Stimulated activated CD8-positive, alpha-beta memory T cell treated with anti-CD3 and anti-CD28 coated beads, Interleukin-7, amount 100 ng/mL, for 48 hours (primary cell): ENCODE results near the gene HOXB4.

Experiments
- DNase-seq, 2 donors: peaks; one replicate each; pipeline ENCODE4 v3.0.0-alpha.2; 2020; ENCODE audit warnings: low read depth in 1 of 2; ENCODE audit errors: extremely low read depth in 1 of 2

HOXB4 gene

GRCh38 chr17:48561884-48562810 is 16.0 kb downstream of the HOXB4 start:
- no peak for DNase-seq

GRCh38 chr17:48559840-48560817 is 18.0 kb downstream of the HOXB4 start:
- DNase-seq, result no peak

DNA sequence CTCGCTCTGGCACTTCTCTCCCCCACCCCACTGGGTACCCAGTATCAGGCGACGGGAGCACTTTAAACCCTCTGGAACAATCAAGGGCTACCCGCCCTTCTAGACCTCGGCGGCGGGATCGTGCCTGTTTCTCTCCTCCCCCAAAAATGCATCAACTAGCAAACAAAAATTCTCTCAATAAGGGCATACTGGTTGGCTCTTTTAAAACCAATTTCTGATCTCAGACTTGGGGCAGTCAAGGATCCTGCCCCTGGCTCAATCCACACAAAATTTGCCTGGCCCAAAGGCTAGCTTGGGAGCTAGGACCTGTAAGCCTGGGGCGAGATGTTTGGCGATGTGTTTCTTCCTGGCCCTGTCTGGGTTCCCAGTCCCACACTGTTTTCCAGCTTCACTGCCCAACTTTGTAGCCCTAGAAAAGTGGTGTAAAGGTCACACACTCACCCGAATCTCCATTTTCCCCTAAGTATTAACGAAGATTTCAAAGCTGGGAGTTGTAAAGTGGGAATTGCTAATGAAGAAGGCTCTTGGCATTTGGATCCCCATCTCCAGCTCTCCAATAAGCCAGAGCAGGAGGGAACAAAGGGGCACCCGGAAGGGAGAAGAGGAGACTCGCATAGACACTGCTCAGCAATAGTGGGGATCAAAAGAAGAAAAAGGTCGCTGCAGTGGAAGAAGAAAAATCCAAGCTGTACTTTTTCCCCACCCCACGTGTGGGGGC is 18.9 kb downstream of the HOXB4 start:
- no peak for DNase-seq

GRCh38 chr17:48558831-48559121 is 19.4 kb downstream of the HOXB4 start:
- no peak for DNase-seq

- DNase-seq, result no peak
Observed at GRCh38 chr17:48558057-48558830, 19.9 kb downstream of the HOXB4 start.

DNA sequence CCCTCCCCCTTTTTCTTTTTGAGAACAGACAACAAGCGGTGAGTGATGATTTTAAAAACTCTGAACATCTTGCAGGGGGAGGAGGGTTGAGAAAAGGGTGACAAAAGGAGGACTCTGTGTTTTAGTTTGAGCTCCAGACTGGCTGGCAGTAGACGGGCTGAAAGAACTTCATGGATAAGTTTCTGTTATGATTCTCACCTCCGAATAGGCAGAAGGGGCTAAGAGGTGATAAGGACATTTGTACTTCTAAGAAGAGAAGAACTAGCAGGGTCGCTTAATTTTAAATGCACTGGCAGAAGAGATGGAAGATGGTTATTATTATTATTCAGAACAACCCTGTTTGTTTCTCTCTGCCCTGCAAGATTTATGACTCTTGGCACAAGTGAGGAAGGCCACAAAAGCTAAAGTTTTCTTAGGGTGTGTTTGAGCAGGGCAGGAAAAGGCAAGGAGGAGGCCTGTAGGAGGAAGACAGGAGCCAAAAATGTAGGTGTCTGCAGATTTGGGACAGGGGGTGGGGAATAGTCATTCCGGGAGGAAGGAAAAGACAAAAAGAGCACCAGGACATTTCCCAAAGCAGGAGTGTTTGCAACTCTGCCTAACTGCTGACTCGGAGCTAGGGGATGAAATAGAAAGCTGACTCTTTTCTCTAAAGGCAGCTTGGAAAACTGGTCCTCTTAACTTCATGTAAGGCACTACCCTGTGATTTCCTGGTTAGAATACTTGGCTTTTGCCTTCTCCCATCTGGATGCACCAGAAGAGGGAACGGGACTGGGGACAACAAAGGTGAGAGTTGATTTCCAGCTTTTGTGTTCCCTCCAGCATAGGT is 21.4 kb downstream of the HOXB4 start:
- DNase-seq, result no peak

DNA sequence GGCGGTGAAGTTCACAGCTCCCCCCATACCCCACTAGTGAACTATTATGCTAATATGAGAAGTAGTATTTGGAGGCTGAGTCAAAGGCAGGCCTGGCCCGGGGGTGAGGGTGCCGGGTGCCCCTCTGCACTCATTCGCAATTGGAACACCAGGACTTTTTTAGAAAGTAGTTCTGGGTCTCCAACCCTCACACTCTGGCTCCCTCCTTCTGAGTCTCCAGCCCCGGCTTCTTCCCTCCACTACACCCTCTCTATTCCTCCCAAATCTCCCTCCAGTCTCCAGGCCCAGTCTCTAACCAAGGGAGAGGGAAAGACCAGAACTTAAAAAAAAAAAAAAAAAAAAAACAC is 21.9 kb downstream of the HOXB4 start:
- DNase-seq, result no peak

- no peak for DNase-seq
Observed at GRCh38 chr17:48555258-48556228, 22.6 kb downstream of the HOXB4 start.

GRCh38 chr17:48554412-48555257 is 23.5 kb downstream of the HOXB4 start:
- DNase-seq, result no peak

DNA sequence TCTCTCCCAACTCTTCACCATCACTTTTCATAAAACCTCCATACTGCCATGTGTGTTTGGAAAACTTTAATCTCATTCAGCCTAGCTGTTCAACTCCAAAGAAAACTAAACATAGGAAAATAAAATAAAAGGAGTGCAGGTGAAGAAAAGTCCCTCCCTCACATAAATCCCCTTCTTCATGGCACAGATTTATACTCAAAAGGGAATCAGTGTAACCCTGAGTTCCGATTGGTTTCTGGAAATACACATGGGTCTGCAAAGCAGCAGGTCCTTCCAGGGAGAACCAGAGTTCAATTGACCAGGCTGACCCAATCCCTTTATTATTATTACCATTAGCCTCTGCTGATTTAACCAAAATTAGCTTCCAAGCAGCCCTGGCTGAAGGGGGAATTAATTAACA is 24.3 kb downstream of the HOXB4 start:
- no peak for DNase-seq

DNA sequence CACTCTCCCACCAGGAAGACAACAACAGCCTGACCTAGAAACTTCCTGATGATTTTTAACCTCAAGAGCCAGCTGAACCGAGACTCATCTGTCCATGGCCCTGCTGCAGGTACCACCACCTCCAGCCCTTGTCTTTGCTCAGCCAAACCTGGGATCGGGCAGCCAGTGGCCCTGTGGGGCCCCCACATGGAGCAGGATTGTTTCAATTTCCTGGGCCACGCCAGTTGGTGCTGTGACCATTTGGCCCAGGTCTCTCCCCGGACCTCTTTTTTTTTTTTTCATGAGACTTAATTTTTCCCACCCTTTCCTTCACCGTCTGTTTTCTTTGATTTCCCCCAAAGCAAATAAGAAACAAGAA is 25.0 kb downstream of the HOXB4 start:
- DNase-seq, result no peak

GRCh38 chr17:48552466-48553189 is 25.5 kb downstream of the HOXB4 start:
- no peak for DNase-seq

DNA sequence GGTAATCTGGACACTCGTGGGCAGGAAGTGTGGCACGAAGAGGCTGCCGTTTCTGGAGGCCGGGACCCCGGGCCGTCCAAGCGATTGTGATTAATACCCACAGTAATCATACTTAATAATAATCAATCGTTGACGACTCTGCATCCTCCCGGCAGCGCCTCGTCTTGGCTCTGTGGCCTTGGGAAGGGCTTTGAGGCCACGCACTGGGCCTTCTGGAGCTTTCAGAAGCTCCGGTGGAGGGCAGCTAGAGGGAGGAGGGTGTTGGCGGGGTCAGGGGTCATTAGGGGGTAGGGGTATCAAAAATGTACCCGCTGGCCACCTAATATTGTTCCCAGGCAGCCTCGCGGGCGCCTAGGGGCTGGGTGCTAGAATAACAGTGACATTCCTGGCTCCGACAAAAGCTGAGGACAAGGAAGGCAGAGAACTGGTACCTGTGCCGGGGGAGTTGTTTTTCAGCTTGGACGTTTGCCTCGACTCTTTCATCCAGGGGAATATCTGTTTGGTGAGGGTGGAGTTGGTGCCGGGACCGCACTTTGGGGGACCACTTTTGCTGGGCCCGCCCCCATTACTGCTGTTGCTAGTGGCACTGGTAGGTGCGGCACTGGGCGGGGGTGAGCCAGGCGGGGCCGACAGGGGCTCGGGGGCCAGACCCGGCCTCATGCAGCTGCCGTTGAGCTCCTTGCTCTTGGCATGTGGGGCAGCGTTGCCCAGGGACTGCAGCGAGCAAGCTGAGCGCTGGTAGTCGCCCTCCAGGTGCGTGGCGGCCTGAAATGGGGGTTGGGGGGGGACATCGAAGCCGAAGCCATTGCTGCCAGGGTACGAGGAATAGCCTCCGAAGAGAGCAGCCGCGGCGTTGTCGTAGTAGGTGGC is 26.3 kb downstream of the HOXB4 start:
- DNase-seq, result no peak

- DNase-seq, result no peak
Observed at GRCh38 chr17:48551214-48551555, 27.0 kb downstream of the HOXB4 start.

DNA sequence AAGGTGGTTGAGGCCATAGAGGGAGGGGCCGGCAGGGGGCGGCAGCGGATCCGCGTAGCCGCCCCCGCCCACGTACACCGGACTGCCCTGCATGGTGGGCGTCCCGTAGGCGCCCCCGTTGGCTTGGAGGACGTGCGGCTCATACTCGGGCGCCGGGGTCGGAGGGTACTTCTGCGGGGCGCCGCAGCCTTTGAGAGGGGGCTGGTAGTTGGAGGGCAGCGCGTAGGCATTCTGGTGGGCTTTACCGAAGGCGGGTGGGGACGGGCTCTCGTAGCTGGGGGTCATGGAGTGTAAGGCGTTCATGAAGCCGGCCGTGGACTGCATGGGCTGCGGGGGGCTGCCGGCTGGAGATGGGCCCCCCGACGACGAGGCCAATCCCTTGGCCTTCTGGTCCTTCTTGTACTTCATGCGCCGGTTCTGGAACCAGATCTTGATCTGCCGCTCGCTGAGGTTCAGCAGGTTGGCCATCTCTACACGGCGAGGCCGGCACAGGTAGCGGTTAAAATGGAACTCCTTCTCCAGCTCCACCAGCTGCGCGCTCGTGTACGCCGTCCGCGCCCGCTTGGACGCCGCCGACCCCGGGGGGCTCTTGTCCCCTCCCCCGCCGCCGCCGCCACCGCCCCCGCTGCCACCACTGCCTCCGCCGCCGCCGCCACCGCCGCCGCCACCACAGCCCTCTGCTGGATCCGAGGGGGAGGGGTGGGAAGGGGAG is 27.5 kb downstream of the HOXB4 start:
- no peak for DNase-seq
